GM19240 (cell line): ENCODE results near the gene MXD3.

Experiments
- DNase-seq: peaks from one replicate; pipeline ENCODE4 v3.0.0; 2011; ENCODE audit warnings: low spot score; ENCODE audit not compliant: insufficient read length

Gene MXD3

GRCh38 chr5:177303925-177304391, 7.7 kb downstream of the MXD3 start:
- DNase-seq = no peak

GRCh38 chr5:177303121-177303924, 8.4 kb downstream of the MXD3 start, which contains the start of the genes PRELID1 and RAB24:
TSS of gene PRELID1 (plus strand) at chr5:177303799. CDS start at chr5:177303986, 187 bp downstream.
TSS of gene RAB24 (minus strand) at chr5:177303719. CDS start at chr5:177303288, 431 bp downstream.
- DNase-seq = peak; percentile 79

GRCh38 chr5:177302354-177303110, 9.2 kb downstream of the MXD3 start:
- DNase-seq = no peak

GRCh38 chr5:177301503-177302165, 10.1 kb downstream of the MXD3 start:
- no peak for DNase-seq

GRCh38 chr5:177300951-177301350, 10.7 kb downstream of the MXD3 start:
- no peak for DNase-seq

- DNase-seq = no peak
These were observed 11.3 kb downstream of the MXD3 start for GRCh38 chr5:177300236-177300880.

- DNase-seq = no peak
These were observed 12.0 kb downstream of the MXD3 start for GRCh38 chr5:177299697-177300096.

GRCh38 chr5:177297922-177298321, 13.8 kb downstream of the MXD3 start:
- DNase-seq = no peak

- DNase-seq = no peak
These were observed 15.1 kb downstream of the MXD3 start for GRCh38 chr5:177296581-177296980.

GRCh38 chr5:177295924-177296323, 15.8 kb downstream of the MXD3 start:
- DNase-seq = no peak

GRCh38 chr5:177294632-177295031, 17.1 kb downstream of the MXD3 start:
- no peak for DNase-seq

GRCh38 chr5:177293819-177294581, 17.7 kb downstream of the MXD3 start:
- no peak for DNase-seq

- DNase-seq = no peak
These were observed 20.0 kb downstream of the MXD3 start for GRCh38 chr5:177291735-177292134.

- DNase-seq = no peak
These were observed 20.7 kb downstream of the MXD3 start for GRCh38 chr5:177290816-177291596.

- no peak for DNase-seq
These were observed 23.5 kb downstream of the MXD3 start for GRCh38 chr5:177288191-177288590.

GRCh38 chr5:177276886-177277285, 34.8 kb downstream of the MXD3 start:
- no peak for DNase-seq

- DNase-seq = no peak
These were observed 35.8 kb downstream of the MXD3 start for GRCh38 chr5:177275883-177276282.

- DNase-seq = no peak
These were observed 40.6 kb downstream of the MXD3 start for GRCh38 chr5:177271113-177271512.

GRCh38 chr5:177270653-177271052, 41.0 kb downstream of the MXD3 start:
- DNase-seq = no peak

GRCh38 chr5:177269976-177270375, 41.7 kb downstream of the MXD3 start:
- DNase-seq = no peak
